WTC11 (cell line): ENCODE data around the gene SYCP2L. TPM values are rescaled to one million over a fixed set of nuclear protein-coding genes. Genes with fewer than 3 reads are reported as not detected.

Source experiments
- ATAC-seq: fragments of 200-7000 bp; cut with Tn5 transposase; 2 replicates; pipeline ENCODE4 v1.10.0; 2021; ENCODE audit warnings: mild to moderate bottlenecking, moderate library complexity
- CTCF ChIA-PET: fragments of 300-600 bp; sonication (Branson Sonifier 250); formaldehyde crosslinking; loops from one replicate; lab custom pipeline; 2021; ENCODE audit warnings: antibody characterized with exemption; lab: Charles Lee
- POLR2A ChIA-PET: fragments of 350-600 bp; sonication (Branson Sonifier 250); formaldehyde crosslinking; loops from one replicate; lab custom pipeline; 2021; ENCODE audit warnings: antibody characterized with exemption; lab: Charles Lee
- DNase-seq: peaks from one replicate; pipeline ENCODE4 v3.0.0; 2021; ENCODE audit warnings: low spot score
- H3K27ac Mint-ChIP-seq: 2 replicates; pipeline ENCODE4 v1.8.0; 2021; ENCODE audit warnings: mixed read lengths
- H3K27me3 Mint-ChIP-seq: 2 replicates; pipeline ENCODE4 v1.8.0; 2021; ENCODE audit warnings: low read depth, mild to moderate bottlenecking, moderate library complexity, mixed read lengths
- H3K36me3 Mint-ChIP-seq: 2 replicates; pipeline ENCODE4 v1.8.0; 2021; ENCODE audit warnings: mixed read lengths
- H3K4me1 Mint-ChIP-seq: 2 replicates; pipeline ENCODE4 v1.8.0; 2022; ENCODE audit warnings: mixed read lengths
- H3K4me3 Mint-ChIP-seq: 2 replicates; pipeline ENCODE4 v1.8.0; 2021; ENCODE audit warnings: mild to moderate bottlenecking, moderate library complexity, mixed read lengths
- H3K9me3 Mint-ChIP-seq: 2 replicates; pipeline ENCODE4 v1.8.0; 2021; ENCODE audit warnings: mixed read lengths
- ATF1 ChIP-seq: sonication (generic); formaldehyde crosslinking; IDR thresholded peaks from 2 replicates; pipeline ENCODE4 v1.8.1; 2023; ENCODE audit warnings: mild to moderate bottlenecking, moderate library complexity, missing genetic modification reagents
- CREB1 ChIP-seq: sonication (generic); formaldehyde crosslinking; IDR thresholded peaks from 2 replicates; pipeline ENCODE4 v1.8.0; 2023; ENCODE audit warnings: mild to moderate bottlenecking, missing genetic modification reagents
- ETV6 ChIP-seq: sonication (generic); formaldehyde crosslinking; IDR thresholded peaks from 2 replicates; pipeline ENCODE4 v1.8.1; 2022; ENCODE audit warnings: mild to moderate bottlenecking, missing genetic modification reagents
- FOXJ3 ChIP-seq: sonication (generic); formaldehyde crosslinking; IDR thresholded peaks from 2 replicates; pipeline ENCODE4 v1.9.0; 2021; ENCODE audit warnings: missing genetic modification reagents, mild to moderate bottlenecking, borderline replicate concordance
- NFE2L1 ChIP-seq: sonication (generic); formaldehyde crosslinking; IDR thresholded peaks from 2 replicates; pipeline ENCODE4 v1.8.1; 2023; ENCODE audit warnings: missing genetic modification reagents
- NFYB ChIP-seq: sonication (generic); formaldehyde crosslinking; conservative IDR thresholded peaks from 2 replicates; pipeline ENCODE4 v1.8.0; 2022; ENCODE audit warnings: low read depth, missing genetic modification reagents
- OVOL2 ChIP-seq: fragments of 250-450 bp; sonication (Bioruptor Pico); IDR thresholded peaks from 2 replicates; pipeline ENCODE4 v1.9.0; 2021; ENCODE audit warnings: mild to moderate bottlenecking, borderline replicate concordance
- SP1 ChIP-seq: sonication (generic); formaldehyde crosslinking; conservative IDR thresholded peaks from 2 replicates; pipeline ENCODE4 v1.8.1; 2022; ENCODE audit warnings: missing genetic modification reagents
- TEAD1 ChIP-seq: sonication (generic); formaldehyde crosslinking; IDR thresholded peaks from 2 replicates; pipeline ENCODE4 v1.8.0; 2022; ENCODE audit warnings: mild to moderate bottlenecking, missing genetic modification reagents
- ZNF423 ChIP-seq: fragments of 250-450 bp; sonication (Bioruptor Pico); IDR thresholded peaks from 2 replicates; pipeline ENCODE4 v2.1.2; 2022; ENCODE audit warnings: mild to moderate bottlenecking, moderate library complexity
- total RNA-seq: library from RNA; stranded (reverse); gene quantifications from 3 replicates; pipeline ENCODE4 v1.2.3, GENCODE V29; 2021
- TF ChIP-seq, protein P1 (sequence below): fragments of 200-600 bp; IDR thresholded peaks from 2 replicates; pipeline ENCODE4 v1.8.0; 2022; ENCODE audit warnings: antibody characterized with exemption
- TF ChIP-seq, protein P2 (sequence below): sonication (generic); formaldehyde crosslinking; IDR thresholded peaks from 2 replicates; pipeline ENCODE4 v1.8.0; 2023; ENCODE audit warnings: missing genetic modification reagents
- TF ChIP-seq, protein P3 (sequence below): sonication (generic); formaldehyde crosslinking; IDR thresholded peaks from 2 replicates; pipeline ENCODE4 v1.8.1; 2023; ENCODE audit warnings: mild to moderate bottlenecking, missing genetic modification reagents, borderline replicate concordance
- TF ChIP-seq, protein P4 (sequence below): sonication (generic); formaldehyde crosslinking; IDR thresholded peaks from 2 replicates; pipeline ENCODE4 v1.8.0; 2023; ENCODE audit warnings: mild to moderate bottlenecking, missing genetic modification reagents
- TF ChIP-seq, protein P5 (sequence below): sonication (generic); formaldehyde crosslinking; conservative IDR thresholded peaks from 2 replicates; pipeline ENCODE4 v1.8.1; 2022; ENCODE audit warnings: mild to moderate bottlenecking, missing genetic modification reagents
- TF ChIP-seq, protein P6 (sequence below): sonication (generic); formaldehyde crosslinking; IDR thresholded peaks from 2 replicates; pipeline ENCODE4 v1.8.1; 2023; ENCODE audit warnings: mild to moderate bottlenecking, missing genetic modification reagents

Gene SYCP2L
- total RNA-seq, 1 experiment from 2014 or later: 5.4 TPM

DNA sequence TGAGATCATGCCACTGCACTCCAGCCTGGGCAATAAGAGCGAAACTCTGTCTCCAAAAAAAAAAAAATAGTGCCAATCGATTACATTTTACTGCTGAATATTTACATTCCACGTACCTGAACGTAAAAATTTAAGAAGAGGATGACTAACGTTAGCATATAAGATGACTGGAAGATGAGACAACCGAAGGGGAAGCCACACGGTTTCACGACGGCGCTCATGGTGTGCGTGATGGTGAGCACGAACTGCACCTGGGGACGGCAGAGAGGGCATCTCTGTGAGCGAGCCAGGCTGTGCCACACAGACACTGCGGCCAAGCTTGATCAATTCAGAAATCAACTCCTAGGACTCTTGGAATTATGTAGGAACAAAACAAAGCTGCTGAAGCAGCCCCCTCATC, 102.7 kb downstream of the SYCP2L start:
- POLR2A ChIA-PET: no interaction called here
- no peaks in the 10 kb centered on the region for H3K27me3 Mint-ChIP-seq
- no peak for ATAC-seq
- no peaks in the 10 kb centered on the region for H3K9me3 Mint-ChIP-seq
- peaks cover 1% of the 10 kb centered on the region for H3K4me1 Mint-ChIP-seq
- TF ChIP-seq, protein P1, sequence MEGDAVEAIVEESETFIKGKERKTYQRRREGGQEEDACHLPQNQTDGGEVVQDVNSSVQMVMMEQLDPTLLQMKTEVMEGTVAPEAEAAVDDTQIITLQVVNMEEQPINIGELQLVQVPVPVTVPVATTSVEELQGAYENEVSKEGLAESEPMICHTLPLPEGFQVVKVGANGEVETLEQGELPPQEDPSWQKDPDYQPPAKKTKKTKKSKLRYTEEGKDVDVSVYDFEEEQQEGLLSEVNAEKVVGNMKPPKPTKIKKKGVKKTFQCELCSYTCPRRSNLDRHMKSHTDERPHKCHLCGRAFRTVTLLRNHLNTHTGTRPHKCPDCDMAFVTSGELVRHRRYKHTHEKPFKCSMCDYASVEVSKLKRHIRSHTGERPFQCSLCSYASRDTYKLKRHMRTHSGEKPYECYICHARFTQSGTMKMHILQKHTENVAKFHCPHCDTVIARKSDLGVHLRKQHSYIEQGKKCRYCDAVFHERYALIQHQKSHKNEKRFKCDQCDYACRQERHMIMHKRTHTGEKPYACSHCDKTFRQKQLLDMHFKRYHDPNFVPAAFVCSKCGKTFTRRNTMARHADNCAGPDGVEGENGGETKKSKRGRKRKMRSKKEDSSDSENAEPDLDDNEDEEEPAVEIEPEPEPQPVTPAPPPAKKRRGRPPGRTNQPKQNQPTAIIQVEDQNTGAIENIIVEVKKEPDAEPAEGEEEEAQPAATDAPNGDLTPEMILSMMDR: no peak
- TF ChIP-seq, protein P2, sequence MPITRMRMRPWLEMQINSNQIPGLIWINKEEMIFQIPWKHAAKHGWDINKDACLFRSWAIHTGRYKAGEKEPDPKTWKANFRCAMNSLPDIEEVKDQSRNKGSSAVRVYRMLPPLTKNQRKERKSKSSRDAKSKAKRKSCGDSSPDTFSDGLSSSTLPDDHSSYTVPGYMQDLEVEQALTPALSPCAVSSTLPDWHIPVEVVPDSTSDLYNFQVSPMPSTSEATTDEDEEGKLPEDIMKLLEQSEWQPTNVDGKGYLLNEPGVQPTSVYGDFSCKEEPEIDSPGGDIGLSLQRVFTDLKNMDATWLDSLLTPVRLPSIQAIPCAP: no peak
- TF ChIP-seq FOXJ3 (no peak), NFYB (CRISPR knock-in tag) (no peak), SP1 (CRISPR knock-in tag) (no peak), ATF1 (CRISPR knock-in tag) (no peak), CREB1 (CRISPR knock-in tag) (no peak), OVOL2 (CRISPR knock-in tag) (no peak), ETV6 (CRISPR knock-in tag) (no peak), NFE2L1 (CRISPR knock-in tag) (no peak), ZNF423 (CRISPR knock-in tag) (no peak), TEAD1 (CRISPR knock-in tag) (no peak)
- TF ChIP-seq, protein P3, sequence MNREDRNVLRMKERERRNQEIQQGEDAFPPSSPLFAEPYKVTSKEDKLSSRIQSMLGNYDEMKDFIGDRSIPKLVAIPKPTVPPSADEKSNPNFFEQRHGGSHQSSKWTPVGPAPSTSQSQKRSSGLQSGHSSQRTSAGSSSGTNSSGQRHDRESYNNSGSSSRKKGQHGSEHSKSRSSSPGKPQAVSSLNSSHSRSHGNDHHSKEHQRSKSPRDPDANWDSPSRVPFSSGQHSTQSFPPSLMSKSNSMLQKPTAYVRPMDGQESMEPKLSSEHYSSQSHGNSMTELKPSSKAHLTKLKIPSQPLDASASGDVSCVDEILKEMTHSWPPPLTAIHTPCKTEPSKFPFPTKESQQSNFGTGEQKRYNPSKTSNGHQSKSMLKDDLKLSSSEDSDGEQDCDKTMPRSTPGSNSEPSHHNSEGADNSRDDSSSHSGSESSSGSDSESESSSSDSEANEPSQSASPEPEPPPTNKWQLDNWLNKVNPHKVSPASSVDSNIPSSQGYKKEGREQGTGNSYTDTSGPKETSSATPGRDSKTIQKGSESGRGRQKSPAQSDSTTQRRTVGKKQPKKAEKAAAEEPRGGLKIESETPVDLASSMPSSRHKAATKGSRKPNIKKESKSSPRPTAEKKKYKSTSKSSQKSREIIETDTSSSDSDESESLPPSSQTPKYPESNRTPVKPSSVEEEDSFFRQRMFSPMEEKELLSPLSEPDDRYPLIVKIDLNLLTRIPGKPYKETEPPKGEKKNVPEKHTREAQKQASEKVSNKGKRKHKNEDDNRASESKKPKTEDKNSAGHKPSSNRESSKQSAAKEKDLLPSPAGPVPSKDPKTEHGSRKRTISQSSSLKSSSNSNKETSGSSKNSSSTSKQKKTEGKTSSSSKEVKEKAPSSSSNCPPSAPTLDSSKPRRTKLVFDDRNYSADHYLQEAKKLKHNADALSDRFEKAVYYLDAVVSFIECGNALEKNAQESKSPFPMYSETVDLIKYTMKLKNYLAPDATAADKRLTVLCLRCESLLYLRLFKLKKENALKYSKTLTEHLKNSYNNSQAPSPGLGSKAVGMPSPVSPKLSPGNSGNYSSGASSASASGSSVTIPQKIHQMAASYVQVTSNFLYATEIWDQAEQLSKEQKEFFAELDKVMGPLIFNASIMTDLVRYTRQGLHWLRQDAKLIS (CRISPR knock-in tag): no peak
- TF ChIP-seq, protein P4, sequence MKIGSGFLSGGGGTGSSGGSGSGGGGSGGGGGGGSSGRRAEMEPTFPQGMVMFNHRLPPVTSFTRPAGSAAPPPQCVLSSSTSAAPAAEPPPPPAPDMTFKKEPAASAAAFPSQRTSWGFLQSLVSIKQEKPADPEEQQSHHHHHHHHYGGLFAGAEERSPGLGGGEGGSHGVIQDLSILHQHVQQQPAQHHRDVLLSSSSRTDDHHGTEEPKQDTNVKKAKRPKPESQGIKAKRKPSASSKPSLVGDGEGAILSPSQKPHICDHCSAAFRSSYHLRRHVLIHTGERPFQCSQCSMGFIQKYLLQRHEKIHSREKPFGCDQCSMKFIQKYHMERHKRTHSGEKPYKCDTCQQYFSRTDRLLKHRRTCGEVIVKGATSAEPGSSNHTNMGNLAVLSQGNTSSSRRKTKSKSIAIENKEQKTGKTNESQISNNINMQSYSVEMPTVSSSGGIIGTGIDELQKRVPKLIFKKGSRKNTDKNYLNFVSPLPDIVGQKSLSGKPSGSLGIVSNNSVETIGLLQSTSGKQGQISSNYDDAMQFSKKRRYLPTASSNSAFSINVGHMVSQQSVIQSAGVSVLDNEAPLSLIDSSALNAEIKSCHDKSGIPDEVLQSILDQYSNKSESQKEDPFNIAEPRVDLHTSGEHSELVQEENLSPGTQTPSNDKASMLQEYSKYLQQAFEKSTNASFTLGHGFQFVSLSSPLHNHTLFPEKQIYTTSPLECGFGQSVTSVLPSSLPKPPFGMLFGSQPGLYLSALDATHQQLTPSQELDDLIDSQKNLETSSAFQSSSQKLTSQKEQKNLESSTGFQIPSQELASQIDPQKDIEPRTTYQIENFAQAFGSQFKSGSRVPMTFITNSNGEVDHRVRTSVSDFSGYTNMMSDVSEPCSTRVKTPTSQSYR (CRISPR knock-in tag): no peak
- TF ChIP-seq, protein P5, sequence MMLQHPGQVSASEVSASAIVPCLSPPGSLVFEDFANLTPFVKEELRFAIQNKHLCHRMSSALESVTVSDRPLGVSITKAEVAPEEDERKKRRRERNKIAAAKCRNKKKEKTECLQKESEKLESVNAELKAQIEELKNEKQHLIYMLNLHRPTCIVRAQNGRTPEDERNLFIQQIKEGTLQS (CRISPR knock-in tag): no peak
- TF ChIP-seq, protein P6, sequence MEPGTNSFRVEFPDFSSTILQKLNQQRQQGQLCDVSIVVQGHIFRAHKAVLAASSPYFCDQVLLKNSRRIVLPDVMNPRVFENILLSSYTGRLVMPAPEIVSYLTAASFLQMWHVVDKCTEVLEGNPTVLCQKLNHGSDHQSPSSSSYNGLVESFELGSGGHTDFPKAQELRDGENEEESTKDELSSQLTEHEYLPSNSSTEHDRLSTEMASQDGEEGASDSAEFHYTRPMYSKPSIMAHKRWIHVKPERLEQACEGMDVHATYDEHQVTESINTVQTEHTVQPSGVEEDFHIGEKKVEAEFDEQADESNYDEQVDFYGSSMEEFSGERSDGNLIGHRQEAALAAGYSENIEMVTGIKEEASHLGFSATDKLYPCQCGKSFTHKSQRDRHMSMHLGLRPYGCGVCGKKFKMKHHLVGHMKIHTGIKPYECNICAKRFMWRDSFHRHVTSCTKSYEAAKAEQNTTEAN (CRISPR knock-in tag): no peak
- TF ChIP-seq, all 79 proteins: peak for 0
- CTCF ChIA-PET: interaction anchor here (0.6 kb wide), 1 partner anchor 53 kb away, joined by 3 read pairs; no protein-coding TSS in a partner anchor
- Mint-ChIP-seq H3K36me3 (0 out of 2 replicates have a peak, but pooled peaks cover 3% of the 10 kb centered on the region), H3K27ac (no peak overlapping the region), H3K4me3 (no peak overlapping the region)
- DNase-seq: no peak
